ENCODE data around the gene TRMT61A.
"Not testable (repeated sequence)": the region's sequence is repeated elsewhere in the genome, so short reads cannot be mapped to it uniquely, and the experiment has no call there.

The TRMT61A gene

DNA sequence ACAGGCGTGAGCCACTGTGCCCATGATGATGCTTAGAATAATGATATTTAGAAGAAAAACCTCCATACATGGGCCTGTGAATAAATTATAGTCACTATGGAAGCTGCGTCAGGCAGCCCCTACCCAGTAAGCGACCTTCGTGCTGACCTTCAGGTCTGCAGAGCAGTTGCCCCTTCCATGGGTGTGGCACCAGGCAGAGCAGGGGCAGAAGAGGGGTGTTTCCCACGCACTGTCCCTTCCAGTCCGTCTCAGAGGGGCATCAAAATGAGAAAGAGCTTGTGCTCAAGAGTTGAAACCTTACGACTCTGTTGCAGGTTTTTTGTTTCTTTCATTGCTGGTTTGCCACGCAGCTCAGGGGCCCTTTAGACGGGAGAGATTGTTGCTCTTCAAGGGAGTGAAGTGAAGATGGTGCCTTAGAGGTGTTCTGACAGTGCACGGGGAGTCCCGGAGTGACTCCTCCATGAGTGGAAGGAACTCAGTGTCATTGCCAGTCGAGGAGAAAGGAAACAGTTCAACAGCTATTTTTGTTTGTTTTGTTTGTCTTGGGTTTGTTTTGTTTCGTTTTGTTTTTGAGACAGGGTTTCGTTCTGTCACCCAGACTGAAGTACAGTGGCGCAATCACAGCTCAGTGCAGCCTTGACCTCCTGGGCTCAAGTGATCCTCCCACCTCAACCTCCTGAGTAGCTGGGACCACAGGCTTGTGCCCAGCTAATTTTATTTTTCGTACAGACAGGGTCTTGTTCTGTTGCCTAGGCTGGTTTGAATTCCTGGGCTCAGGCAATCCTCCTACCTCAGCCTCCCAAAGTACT is 20.3 kb upstream of the TRMT61A start:
- DNase-seq (ENCODE audit: low read depth in 1 of 2, low spot score in 1 of 2) = no peak

DNA sequence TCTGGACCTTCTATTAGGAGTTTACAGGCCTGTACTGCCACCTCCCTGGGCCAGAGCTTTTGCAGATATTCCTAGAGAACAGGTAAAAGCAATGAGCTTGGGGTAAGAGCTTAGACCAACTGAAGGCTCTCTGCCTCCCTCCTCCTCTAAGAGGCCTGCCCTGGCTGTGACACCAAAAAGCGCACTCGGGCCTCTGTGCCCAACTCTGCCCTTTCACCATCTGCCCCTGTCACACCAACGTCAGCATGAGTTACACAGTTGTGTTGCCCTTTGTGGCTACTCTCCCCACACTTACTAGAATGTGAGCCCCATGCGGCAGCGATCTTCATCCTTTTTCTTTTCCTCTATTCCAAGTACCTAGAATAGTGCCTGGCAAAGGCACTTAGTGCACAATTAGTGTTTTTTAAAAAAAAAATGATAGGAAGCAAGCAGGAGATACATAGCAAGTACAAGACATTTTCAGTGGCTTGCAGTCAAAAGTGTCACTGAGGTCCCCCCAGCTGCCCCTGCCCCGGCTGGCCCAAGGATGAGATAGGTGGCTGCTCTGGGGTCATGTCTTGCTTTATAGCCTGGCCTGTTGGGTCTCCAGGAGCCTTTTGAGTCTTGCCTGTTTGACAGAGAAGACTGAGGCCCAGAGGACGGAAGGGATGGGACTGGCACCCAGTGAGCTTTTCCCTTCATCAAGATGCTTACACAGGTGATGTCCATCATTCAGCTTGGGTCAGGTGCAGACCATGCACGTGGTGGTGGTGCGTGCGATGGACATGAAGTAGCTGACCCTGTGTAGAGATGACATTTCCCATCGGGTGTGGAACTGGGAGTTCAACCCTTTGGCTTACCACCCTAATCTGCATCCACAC is 18.9 kb upstream of the TRMT61A start:
- DNase-seq (ENCODE audit: low read depth in 1 of 2, low spot score in 1 of 2) = no peak

DNA sequence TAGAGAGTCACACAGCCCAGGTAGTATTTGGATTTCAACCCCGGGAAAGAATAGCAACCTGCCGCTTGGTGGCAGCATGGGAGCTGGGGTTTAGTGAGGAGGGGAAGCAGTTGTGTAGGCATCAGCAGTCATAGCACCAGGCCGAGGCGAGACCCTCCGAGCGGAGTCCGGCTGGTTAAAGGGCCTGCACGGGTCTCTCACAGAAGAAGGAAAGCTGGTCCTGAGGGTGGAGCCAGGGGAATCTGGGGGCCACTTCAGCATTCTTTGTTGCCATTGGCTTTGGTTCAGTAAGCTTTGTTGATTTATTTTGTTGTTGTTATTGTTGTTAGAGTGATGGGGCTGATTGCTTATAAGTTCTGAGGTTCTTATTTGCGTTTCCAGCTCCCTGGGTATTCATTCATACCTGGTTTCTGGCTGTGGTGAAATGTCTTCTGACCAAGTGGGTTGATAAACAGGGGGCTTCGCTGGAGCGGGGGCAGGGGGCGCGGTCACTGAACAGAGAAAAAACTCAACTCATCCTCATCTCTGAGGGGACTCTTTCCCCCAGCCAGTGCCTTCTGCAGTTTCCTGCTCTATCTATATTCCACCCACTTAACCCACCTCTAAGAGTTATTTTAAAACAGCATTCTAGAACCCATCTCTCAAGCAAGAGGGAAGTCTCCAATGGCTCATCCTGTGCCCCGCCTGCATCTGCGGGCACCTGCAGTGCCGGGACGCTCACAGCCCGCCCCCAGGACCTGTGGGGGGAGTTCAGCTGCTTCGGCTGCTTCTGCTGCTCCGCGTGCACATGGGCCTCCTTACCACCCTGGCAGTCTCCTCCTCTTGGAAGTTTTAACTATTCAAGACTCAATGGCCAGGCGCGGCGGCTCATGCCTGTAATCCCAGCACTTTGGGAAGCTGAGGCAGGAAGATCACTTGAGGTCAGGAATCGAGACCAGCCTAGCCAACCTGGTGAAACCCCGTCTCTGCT is 18.0 kb upstream of the TRMT61A start:
- DNase-seq (ENCODE audit: low read depth in 1 of 2, low spot score in 1 of 2) = no peak

DNA sequence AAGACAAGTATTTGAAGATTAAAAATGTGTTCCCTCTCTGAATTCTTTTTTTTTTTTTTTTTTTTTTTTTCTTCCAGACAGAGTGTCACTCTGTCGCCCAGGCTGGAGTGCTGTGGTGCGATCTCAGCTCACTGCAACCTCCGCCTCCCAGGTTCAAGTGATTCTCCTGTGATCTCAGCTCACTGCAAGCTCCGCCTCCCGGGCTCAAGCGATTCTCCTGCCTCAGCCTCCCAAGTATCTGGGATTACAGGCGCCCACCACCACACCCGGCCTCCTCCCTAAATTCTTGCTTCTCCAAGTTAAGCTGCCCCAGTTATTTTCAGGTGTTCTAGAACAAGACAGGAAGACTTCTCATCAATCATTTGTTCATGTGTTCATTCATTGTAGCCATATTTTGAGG is 16.8 kb upstream of the TRMT61A start:
- not testable (repeated sequence) for DNase-seq (ENCODE audit: low read depth in 1 of 2, low spot score in 1 of 2)

DNA sequence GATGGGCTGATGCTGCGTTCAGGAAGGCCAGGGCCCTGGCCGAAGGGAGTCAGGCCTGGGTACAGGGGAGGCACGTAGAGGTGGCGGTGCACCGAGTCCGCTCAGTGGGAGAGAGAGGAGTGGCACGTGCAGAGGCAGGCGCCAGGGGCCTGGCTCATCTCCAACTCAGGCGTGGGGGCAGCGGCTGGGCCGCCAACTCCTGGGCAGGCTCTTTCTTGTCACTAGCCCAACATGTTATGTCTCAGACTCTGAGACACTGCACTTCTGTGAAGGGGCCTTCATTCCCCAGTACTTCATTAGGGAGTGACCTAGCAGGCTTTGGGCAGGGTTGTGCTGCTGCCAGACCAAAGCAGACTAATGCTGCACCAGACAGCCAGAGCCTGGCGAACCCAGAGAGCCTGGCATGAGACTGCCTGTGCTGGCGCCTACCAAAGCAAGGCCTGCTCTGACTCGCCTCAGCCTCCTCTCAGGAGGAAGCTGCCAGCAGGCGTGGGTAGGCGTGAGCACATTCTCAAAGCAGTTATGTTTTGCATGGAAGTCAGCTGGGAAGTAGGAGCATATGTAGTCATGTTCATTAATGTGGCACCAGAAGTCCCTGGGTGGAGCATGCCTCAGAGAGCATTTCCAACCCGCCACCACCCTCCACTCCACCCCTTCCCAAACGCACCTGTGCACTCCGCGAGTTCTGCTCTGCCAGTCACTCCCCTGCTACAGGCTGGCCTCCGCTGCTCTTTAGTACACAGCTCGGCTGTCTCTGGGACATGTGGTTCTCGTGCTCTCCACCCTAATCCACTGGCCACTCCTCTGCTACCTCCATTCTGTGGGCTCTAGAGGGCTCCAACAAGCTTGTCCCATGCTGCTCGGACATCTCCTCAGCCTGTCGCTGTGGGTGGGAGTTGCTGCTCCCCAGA is 16.0 kb upstream of the TRMT61A start:
- no peak for DNase-seq (ENCODE audit: low read depth in 1 of 2, low spot score in 1 of 2)

DNA sequence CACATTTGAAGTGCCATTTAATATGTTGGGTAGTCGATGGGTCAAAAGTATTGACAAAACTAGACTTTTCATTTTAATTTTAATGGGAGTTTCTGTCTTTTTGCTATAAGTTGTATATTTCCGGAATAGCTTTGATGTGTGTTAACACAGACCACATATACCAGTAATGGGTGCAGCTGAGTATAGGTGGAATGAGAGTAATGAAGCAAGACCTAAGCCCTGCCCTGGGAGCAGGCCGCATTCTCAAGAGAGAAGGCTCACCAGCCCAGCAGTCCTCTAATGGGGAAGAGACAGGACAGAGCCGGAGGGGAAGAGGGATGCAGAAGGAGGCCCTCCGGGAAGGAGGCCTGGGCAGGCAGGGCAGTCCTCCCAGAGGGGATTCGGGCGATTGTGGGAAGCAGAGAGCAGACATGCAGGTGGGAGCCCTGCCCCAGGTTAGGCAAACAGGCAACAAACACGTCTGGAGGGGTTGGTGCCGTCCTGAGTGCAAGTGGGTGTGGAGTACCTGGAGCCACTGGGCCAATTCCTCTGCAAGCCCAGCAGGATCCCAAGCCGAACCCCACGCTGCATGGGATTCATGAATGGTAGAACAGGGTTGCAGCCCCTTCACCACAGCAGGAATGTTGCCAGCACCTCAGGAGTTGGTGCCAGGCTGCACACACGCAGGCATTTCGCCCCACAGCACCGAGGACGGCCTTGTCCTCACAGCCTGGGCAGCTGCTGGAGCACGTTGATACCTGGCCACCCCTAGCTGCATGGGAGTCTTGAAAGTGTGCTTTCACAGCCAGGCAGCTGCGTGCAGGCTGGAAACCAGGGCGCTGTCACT is 14.2 kb upstream of the TRMT61A start:
- no peak for DNase-seq (ENCODE audit: low read depth in 1 of 2, low spot score in 1 of 2)

DNA sequence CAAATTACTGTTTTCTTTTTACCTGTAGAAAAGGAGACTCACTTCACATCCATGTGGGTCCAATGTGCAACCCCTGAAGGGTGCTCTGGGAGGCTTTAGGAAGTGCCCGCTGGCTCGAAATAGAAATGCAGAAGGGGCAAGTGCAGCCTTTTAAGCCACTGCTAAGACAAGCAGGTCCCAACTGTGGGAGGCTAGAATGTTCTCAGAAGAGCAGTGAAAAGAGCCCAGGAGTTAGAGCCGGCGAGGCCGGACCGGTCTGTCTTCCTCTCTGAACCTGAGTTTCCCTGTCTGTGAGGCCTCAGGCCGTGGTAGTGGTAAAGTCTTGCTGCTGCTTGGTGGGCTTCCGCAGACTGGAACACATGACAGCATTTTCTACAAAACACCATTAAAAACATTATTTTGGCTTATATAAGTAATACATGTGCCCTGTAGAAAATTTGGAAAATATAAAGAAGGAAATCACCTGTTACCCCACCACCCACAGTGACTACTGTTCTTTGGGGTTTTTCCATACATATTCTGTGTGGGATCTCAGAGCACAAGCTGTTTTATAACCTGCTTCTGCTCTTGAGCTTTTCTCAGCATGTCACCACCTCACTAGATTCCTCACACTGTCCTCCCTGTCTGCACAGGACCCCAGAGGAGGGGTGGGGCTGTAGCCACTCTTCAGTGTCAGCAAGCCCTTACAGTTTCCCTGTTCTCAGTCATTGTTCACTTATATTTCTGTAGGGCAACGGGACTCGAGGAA is 12.4 kb upstream of the TRMT61A start:
- no peak for DNase-seq (ENCODE audit: low read depth in 1 of 2, low spot score in 1 of 2)

DNA sequence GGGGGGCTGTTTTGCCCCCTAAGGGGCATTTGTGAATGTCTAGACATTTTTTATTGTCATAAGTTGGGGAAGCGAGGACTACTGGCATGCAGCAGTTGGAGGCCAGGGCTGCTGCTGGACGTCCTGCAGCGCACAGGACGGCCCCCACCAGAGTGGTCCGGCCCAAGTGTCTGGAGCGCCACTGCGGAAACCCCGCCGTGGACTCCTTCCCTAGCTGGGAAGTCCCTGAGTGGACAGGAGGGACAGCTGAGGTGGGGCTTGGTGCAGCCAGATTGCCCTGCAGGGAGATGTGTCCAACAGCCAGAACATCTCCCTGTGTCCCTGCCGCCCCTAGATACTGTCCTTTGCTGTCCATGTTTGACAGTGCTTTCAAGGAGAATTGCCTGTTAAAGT is 11.8 kb upstream of the TRMT61A start:
- DNase-seq (ENCODE audit: low read depth in 1 of 2, low spot score in 1 of 2) = no peak

DNA sequence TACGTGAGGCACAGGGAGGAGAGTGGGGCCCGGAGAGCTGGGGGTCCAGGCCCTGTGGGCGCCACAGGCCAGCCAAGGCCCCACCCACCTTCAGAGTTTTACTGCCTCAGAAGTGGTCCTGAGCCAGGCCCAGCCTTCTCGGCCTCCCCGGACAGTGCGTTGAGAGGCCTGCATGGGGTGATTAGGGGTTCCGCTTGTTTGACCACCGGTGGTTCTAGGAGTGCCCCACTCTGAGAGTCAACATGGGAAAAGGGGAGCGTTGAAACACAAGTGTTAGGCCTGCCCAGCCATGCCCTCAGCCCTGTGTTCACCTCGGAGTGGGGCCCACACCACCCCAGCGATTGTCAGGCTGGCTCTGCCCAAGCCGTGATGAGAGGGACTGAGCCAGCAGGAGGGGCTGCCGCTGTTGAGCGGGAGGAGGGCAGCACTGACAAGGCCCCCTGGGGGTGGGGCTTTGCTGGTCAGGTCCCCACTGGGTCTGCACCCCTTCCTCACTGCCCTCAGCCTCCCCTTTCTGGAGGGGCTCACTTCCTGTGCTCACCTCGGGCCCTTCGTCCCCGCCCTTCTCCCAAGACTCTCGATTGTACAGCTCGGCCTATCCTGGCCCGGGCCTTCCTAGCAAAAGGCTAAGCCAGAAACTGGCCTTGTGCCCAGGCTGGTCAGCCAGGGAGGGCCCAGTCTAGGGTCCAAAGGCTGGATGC is 11.1 kb upstream of the TRMT61A start:
- DNase-seq (ENCODE audit: low read depth in 1 of 2, low spot score in 1 of 2) = no peak

DNA sequence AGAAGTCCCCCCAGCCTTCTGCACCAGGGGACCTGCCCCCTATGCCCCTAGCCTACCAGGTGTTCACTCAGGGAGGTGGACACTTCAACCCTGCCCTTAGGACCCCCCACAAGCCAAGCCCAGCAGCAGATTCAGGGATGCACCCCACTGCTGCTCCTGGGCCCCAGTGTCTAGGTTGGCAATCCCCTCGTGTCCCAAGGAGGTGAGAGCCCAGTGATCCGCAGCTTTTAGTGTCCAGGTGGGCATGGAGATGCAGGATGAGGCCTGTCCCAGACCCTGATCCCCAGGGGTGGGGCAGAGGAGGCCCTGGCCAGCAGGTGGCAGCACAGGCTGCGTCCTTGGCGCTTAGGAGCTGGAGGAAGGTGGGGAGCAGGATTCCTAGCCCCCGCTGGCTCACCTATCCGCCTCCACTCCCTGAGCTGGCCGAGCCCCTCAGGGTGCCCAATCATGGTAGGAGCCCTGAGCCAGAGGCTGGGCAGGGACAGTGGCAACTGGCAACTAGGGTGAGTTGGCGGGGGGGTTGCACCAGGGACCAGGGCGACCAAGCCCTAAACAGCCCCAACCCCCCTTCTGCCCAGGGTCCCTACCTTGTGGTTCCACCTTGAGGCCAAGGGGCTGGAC is 10.5 kb upstream of the TRMT61A start:
- peak in 1 of 2 donors; percentile 37 for DNase-seq (ENCODE audit: low read depth in 1 of 2, low spot score in 1 of 2)

DNA sequence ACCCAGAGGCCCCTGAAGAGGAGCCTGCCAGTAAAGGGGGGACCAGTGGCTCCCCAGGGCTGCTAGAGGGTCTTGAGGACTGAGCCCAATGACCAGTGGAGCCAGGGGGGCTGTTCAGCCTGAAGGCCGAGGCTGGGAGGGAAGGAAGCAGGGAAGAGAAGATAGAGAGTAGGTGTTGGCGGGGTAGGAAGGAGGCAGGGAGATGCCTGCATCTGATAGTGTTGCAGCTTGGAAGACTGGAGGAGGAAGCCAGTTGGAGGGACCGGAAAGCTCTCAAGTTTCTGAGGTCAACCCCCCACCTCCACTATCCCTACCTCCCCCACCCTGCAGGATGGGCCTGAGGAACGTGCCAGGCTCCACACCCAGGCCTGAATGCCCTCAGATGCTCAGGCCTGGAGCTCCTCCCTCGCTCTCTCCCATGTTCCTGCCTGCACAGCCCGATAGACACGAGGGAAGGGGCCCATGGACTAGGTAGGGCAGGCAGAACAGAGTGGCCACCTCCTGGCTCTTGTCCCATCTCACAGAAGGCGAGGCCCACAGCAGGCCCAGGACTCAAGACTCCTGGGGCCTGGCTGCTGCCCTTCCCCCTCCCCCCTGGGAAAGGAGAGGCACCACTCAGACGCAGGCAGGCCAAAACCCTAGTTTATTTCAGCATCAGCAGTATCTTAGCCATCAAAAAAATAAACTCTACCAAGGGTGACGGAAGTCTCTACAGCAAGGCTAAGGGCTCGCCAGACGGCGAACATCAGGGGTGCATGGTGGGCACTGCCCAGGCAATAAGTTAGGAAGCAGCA is 9.8 kb upstream of the TRMT61A start:
- DNase-seq (ENCODE audit: low read depth in 1 of 2, low spot score in 1 of 2) = no peak

DNA sequence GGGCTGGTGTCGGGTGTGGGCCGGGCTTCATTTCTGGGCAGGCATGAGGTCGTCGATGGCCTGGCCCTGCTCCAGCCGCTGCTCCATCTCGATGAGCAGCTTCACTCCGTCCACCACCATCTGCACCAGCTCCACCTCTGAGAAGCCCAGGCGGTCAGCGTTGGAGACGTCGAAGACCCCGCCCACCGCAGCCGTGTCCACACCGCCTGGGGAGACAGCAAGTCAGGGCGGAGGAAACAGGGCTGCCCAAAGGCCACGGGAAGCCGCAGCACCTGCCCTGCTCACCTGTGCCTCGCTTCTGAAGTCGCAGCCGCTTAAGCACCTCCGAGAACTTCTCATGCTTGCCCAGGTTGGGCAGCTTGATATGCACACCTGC is 9.2 kb upstream of the TRMT61A start:
- no peak for DNase-seq (ENCODE audit: low read depth in 1 of 2, low spot score in 1 of 2)

DNA sequence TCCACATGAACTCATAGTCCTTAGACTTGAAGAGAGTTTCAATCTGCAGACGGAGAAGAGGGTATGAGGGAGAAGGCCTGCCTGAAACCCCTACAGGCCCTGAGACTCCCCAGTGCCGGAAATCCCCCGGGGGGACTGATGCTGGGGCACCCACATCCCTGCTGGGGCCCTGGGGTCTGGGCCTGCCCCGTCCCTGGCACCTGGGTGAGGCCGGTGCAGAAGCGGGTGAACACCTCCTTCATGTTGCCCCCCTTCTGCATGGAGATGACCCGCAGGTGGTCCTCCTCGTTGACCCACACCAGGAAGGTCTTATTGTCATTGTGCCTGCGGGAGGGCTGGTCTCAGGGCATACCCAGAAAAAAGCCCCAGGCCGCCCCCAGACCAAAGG is 8.7 kb upstream of the TRMT61A start:
- DNase-seq (ENCODE audit: low read depth in 1 of 2, low spot score in 1 of 2) = no peak

DNA sequence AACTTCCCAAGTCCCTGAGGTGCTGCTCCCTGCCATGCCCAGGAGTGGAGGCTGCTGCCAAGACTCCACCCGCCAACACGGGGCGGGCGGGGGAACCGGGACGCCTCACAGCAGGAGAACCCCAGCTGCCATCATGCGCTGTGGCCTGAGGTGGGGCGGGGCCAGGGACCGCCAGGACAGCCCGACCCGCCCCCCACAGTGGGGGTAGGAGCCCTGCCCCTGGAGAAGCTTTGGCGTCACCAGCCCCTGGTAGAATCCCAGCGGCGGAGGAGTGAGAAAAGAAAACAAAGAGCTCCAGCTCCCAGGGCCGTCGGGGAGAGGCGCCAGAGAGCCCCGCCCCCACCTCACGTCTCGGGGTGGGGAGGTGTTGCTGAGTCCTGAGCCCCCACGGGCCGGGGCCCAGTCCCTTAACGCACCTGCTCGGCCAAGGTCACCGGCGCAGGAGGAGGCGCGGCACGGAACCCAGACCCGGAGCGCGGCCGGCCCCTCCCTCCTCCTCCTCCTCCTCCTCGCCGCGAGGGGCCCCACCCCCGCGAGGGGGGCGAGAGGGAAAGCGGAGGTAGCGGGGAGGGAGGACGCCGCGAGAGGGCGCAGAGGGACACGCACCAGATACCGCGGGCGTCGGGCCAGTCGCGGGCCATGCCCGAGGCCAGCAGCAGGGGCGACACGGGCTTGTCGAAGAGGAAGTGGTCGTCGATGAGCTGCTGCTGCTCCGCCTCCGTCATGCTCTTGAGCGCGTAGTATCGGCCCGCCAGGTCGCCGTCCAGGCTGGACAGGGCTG is 8.1 kb upstream of the TRMT61A start:
- DNase-seq (ENCODE audit: low read depth in 1 of 2, low spot score in 1 of 2) = peak; percentile 34 to 43

DNA sequence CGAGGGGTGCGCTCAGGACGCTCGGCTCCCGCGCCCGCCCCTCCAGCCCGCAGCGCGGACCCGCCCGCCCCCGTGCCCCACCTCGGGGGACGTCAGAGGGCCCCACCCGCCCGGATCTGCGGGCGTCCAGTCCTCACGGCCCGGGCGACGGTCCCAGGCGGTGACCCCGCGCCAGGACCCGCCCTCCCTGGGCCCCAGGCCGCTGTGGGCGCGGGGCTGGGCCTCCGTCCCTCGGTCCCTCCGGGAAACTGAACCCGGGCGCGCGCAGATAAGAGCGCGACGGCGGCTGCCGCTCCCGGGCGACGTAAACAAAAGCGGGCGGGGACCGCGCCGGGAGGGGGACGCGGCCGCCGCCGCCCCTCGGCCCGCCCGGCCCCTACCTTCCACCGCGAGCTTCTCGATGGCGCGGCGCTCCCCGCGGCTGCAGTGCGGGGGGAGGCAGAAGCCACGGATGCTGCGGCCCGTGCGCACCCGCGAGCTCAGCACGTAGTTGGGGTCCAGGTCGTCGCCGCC is 7.5 kb upstream of the TRMT61A start:
- DNase-seq (ENCODE audit: low read depth in 1 of 2, low spot score in 1 of 2) = no peak
